Measurements from ENCODE around the gene ZBTB47.

ZBTB47 gene

DNA sequence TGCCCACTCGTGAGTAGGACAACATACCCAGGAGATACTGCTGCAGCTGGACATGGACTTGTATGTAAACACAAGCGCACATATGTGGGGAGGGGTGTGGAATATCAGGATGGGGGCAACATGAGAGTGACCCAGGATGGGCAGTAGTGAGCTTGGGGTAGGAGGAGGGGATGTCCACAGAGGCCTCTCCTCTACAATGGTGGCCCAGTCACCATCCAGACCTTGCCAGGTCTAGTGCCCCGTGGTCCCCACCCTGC is 266 bp upstream of the ZBTB47 start:
- no peak for DNase-seq

DNA sequence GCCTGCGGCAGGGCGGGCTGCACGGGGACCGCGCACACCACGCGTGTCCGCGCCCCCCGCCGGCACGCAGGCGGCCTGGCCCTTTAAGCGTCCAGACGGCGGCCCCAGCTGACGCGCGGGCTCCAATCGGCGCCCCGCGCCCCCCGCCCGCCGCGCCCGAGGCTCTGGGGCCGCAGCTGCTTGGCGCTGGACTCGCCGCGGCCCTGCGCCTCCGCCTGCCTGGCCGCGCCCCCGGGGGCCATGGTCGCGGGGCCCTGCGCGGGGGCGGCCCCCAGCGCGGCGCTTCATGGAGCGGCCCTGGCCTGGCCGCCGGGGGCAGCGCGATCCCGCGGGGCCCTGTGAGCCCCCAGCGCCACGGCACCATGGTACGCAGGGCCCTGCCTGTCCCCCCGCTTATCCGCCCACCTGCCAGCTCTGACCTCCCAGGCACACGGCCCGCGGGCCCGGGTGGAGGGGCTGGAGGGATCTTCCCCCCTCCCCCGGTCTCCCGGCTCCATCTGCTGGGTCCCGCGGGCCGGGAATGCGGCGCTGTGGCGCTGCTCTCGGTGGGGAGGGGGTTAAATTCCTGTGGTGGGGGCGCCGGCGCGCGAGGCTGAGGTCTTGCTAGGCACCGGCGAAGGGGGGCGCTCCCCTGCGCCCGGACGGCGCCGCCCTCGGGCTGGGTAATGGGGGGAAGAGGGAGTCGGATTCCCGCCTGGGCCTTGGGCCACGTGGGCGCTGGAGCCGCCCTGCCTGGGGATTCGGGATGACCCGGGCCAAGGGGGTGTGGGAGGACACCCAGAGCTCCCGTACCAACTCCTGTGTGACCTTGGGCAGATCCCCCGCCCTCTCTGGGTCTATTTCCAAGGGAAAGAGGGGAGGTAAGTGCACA is 1.1 kb downstream of the ZBTB47 start:
- DNase-seq, result peak; percentile 90

DNA sequence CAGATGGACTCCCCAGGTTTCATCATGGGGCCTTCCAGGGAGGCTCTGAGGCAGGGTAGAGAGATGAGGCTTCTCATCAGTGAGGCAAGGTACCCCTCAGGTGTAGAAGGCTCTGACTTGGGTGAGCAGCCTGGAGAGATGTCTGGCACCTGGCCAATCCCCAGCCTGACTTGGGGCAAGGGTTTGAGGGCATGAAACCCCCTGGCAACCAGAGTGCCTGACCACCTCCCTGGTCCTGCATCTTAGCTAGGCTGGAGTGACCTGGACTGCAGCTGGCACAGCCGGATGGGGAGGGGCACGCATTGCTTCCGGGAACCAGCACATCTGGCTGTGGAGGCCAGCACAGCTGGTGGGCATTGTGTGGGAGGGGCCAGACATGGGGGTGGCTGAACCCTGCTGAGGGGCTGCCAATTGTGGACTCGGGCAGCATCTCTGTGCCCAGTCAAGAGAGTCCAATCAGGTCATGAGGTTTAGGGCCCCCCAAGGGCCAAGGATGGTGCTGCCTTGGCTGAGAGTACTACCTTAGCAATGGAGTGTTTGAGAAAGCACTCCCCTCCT is 1.9 kb downstream of the ZBTB47 start:
- DNase-seq, result peak; percentile 63

DNA sequence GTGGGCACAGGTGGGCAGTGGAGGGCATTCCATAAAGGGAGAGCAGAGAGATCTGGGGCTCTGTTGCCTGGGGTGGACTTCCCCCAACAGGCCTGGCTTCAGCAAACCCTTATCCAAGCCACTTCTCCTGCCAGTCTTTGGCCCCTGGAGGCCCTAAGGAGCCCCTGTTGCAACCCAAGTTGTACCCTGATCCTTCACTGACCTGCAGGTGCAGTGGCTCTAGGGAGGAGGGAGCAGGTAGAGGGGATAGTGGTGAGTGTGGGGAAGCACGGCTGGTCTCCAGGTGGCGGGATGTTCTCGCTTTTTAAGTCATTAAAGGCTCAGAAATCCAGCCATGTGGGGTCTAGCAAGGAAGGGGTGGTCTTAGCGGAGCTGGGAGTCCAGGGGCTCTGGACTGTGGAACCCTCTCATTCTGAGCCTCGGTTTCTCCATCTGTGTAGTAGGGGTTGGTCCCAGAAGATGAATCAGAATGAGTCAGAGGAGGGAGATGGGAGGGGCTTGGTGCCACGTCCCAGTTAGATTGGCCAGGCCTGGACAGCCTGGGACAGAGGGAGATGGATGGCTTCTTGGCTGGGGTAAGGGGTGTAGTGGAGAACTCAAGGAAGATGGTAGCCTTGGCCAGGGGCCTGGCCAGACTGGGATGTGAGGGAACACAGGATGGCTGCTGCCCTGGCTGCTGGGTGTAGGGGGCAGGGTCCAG is 2.6 kb downstream of the ZBTB47 start:
- DNase-seq, result peak; percentile 58

DNA sequence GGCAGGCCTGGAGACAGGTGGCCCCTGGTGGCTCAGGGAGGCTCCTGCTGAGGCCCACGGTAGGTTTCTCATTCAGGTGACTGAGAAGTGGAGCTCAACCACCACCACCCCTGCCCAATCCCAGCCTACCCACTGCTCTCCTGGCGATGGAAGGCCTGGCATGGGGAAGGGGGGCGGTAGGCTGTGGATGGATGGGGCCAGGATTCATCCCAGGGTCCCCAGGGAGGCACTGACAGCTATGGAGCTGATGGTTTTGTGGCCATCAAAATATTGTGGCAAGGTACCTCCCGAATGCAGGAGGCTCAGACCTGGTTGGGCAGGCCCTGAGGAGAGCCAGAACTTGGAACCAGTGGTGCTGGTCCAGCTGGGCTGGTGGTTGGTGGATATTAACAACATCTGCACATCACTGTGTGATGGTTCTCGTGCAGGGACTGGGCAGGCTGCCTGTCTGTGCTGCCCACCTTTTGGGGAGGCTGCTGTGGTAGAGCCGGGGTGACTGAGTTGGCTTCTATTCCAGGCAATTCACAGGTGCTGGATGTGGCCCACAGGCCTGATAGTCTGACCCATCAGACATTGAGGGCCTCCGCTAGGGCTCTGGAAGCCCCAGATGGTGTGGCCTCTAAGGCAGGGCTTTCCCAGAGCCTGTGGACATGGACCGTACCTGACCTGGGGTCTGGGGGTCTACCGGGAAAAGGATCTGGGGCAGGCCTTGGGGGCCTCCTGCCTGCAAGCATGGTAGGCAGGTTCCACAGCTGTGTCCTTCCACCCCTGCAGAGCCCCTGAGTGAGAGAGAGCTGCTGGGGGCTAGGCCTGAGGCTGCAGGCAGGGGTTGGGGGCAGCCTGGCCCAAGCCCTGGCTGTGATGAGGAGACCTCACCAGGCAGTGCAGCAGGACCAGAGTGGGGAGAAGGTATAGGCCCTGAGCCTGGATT is 3.4 kb downstream of the ZBTB47 start:
- DNase-seq, result peak; percentile 55

DNA sequence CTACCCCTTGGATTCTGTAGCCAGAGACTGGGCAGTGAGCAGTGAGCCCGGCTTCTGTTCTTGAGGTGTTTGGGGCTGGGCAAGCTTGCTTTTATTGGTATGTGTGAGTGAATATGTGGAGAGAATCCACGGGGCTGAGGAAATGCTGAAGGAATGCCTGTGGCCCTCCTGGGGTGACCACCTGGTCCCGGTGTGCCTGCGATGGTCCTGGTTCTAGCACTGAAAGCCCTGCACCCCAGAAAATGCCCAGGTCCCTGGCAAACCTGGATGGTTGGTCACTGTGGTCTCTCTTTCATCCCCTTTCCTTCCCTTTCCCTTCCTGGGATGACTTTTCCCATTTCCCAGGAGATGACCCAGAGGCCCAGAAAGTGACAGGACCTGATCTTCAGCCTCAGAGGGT is 4.2 kb downstream of the ZBTB47 start:
- DNase-seq, result peak; percentile 37

DNA sequence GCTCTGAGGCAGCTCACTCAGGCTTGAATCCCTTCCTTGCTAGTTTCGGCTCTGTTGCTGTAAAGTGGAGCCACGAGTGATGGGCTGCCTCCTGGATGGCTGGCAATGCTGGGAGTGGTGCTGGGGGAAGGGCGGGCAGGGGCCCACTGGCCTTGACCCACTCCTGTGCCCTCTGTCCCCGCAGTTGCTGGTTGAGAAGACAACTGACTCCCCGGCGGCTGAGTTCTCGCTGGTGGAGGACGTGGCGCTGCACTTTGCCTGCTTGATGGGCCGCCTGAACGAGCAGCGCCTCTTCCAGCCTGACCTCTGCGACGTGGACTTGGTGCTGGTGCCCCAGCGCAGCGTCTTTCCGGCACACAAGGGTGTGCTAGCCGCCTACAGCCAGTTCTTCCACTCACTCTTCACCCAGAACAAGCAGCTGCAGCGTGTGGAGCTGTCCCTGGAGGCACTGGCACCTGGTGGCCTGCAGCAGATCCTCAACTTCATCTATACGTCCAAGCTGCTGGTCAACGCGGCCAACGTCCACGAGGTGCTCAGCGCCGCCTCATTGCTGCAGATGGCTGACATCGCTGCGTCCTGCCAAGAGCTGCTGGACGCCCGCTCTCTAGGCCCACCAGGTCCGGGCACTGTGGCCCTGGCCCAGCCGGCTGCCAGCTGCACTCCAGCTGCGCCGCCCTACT is 4.7 kb downstream of the ZBTB47 start:
- DNase-seq, result peak; percentile 51

DNA sequence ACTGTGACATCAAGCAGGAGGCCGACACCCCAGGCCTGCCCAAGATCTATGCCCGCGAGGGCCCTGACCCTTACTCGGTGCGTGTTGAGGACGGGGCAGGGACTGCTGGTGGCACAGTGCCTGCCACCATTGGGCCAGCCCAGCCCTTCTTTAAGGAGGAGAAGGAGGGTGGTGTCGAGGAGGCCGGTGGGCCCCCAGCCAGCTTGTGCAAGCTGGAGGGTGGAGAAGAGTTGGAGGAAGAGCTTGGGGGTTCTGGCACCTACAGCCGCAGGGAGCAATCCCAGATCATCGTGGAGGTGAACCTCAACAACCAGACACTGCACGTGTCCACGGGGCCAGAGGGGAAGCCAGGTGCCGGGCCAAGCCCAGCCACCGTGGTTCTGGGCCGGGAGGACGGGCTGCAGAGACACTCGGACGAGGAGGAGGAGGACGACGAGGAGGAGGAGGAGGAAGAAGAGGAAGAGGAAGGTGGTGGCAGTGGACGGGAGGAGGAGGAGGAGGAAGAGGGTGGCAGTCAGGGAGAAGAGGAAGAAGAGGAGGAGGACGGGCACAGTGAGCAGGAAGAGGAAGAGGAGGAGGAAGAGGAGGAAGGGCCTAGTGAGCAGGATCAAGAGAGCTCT is 5.4 kb downstream of the ZBTB47 start:
- DNase-seq, result no peak

DNA sequence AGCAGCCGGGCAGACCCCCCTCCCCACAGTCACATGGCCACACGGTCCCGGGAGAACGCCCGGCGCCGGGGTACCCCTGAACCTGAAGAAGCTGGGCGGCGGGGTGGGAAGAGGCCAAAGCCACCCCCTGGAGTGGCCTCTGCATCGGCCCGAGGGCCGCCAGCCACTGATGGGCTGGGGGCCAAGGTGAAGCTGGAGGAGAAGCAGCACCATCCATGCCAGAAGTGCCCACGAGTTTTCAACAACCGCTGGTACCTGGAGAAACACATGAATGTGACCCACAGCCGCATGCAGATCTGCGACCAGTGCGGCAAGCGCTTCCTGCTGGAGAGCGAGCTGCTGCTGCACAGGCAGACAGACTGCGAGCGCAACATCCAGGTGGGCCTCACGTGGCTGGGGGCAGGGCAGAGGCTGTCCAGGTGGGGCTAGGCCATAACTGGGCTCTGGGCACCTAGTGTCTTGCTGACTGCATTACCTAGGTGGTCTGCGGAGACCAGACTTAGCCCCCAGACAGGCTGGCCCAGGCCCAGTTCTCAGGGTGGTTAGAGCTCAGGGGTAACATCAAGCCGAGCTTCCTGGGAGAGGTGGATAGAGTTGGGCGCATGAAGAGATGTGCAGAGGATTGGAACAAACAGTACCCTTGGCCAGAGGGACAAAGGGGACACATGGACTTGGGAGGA is 6.1 kb downstream of the ZBTB47 start:
- DNase-seq, result peak; percentile 43

DNA sequence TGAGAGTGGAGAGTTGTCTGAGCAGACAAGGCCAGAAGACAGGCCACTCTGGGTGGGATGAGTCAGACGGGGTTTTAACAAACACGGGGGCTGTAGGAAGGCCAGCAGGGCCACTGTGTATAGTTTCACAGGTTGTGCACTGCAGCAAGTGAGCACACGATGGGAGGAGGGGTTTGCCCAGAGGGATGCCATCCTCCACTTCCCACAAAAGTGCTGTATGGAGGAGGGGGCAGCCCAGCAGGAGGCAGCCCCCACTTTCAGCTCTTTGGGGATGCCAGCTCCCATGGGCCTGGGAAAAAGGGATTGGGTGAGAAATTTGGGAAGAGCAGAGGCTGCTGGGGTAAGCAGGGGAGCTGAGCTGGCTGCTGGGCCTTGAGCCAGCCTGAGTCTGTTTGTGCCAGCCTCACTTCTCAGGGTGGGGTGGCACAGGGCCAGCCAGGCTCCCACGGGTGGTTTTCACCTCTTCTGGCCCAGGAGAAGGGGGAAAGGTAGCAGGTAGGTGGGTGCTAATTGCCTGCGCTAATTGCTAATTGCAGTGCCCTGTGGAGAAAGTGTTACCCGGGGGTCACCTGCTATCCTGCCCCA is 6.7 kb downstream of the ZBTB47 start:
- DNase-seq, result peak; percentile 58

DNA sequence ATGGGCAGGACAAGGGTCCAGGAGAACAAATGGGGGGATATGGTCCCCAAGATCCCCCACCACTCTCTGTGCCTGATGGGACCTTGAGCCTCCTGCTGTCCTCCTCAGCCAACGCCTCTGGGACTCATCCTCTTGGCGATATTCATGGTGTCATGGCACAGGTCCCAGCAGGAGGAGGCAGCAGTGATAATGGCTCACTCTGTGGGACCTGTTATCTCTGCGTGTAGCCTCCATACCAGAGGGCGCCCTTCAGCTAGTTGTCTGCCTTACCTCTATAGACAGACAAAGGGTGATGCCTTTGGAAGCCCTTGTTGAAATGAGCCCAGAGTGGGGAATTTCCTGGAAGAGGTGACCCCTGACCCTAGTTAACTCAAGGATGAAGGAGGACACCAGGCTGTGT is 7.4 kb downstream of the ZBTB47 start:
- peak; percentile 97 for DNase-seq

DNA sequence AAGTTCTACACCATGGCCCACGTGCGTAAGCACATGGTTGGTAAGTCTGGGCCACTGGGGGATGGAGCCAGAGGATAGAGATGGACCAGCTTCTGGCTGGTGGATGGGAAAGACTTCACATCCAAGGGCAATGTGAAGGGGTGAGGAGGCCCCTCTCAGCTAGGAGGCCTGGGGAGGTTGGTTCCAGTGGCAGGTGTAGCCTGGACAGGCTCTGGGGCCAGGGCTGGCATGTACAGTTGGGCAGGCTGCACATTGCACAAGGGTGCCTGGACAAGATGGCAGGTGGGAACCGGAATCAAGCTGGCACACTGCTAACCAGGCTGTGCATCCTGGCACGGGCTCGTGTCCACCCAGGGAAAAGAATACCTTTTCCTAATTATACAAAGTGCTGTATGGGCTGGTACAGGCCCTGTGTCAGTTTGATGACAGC is 8.1 kb downstream of the ZBTB47 start:
- peak; percentile 49 for DNase-seq

DNA sequence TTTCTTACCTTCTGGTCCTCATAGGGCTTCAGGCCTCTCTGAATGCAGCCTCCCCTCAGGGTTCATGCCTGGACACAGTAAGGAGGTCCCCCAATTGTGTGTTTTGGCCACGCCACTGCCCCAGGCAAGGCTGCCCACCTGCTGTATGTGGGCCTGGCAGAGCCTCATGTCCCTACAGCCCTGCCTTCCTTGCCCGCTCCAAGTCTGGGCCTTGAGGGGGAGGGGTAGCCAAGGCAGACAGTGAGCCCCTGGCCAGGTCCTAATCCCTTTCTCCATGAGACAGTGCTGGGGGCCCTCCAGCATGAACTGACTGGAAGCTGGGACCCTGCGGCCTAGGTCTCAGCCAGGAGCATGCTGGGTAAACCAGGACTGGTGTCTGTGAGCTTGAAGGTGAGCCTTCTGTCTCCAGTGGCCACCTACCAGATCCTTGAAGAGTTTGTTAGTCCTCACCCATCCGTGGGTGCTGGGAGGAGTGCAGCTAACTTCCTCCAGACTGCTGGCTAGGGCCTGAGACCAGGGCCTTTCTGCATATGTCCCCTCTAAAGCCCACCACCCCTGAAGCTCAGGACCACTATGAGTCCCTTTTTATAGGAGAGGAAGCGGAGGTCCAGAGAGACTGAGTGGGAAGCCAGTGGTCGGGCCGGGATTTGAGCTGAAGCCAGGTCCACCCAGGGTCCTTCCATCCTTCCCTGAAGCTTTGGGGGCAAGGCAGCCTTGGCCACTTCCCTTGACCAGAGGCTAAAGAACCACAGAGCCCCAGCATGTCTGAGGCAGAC is 8.7 kb downstream of the ZBTB47 start:
- DNase-seq, result peak; percentile 56

DNA sequence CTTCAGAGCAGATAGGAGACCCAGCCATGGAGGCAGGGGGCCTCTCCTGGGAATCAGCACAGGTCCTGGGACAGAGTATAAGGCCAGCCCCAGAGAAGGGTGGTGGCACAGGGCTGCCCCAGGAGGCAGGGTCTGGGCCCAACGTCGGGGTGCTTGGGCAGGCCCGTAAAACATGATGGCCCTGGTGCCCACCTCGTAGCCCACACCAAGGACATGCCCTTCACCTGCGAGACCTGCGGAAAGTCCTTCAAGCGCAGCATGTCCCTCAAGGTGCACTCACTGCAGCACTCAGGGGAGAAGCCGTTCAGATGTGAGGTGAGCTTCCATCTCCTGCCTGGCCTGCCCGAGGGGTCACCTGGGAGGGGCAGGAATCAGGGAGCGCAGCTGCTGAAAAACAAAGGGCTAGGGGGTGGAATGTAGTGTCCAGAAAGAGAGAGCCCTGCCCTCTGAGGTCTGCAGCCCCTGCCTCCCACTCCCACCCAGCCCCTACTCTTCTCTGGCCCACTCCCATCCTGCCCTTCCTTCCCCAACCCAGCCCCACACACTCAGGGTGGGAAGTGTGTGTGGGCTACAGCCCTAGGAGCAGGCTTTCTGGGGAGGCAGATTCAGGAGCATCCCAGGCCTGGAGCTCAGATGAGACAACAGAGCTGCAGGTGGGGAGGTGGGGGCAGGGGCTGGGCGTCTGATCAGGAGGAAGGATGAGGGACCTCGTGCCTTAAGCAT is 9.5 kb downstream of the ZBTB47 start:
- DNase-seq, result peak; percentile 58

DNA sequence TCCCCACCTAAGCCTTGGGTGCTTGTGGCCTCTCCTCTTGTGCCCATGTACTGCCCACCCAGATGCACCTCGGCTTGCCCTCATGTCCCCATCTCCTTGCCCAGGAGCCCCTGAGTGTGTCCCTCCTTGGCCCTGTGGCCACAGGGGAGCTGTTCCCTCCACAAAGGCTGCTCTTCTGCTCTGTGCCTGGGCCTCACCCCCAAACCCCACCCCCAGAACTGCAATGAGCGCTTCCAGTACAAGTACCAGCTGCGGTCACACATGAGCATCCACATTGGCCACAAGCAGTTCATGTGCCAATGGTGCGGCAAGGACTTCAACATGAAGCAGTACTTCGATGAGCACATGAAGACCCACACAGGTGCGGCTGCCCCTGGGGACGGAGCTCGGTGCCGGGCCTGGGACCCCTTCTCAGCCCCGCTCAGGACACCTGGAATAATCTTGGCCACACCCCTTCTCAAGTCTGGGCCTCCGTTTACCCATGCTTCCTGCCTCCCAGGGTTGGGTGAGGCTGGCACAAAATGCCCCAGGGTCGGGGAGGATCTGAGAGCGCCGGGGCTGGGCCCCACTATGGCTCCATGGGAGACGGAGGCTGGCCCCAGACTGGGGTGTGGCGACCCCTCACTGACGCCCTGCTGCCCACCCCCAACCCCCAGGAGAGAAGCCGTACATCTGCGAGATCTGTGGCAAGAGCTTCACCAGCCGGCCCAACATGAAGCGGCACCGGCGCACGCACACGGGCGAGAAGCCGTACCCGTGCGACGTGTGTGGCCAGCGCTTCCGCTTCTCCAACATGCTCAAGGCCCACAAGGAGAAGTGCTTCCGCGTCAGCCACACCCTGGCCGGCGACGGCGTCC is 10.3 kb downstream of the ZBTB47 start:
- DNase-seq, result peak; percentile 51

DNA sequence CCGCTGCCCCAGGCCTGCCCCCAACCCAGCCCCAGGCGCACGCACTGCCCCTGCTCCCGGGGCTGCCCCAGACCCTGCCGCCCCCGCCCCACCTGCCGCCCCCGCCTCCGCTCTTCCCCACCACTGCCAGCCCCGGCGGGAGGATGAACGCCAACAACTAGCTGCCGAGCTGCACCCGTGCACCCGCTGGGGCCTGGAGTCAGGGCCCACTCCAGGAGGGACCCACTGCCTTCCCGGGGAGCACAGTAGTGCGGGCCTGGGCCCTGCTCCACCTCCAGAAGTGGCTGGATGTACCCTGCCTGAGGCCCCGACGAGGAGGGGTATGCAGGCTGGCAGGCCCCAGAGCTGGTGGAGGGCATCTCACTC is 10.9 kb downstream of the ZBTB47 start:
- DNase-seq, result no peak

DNA sequence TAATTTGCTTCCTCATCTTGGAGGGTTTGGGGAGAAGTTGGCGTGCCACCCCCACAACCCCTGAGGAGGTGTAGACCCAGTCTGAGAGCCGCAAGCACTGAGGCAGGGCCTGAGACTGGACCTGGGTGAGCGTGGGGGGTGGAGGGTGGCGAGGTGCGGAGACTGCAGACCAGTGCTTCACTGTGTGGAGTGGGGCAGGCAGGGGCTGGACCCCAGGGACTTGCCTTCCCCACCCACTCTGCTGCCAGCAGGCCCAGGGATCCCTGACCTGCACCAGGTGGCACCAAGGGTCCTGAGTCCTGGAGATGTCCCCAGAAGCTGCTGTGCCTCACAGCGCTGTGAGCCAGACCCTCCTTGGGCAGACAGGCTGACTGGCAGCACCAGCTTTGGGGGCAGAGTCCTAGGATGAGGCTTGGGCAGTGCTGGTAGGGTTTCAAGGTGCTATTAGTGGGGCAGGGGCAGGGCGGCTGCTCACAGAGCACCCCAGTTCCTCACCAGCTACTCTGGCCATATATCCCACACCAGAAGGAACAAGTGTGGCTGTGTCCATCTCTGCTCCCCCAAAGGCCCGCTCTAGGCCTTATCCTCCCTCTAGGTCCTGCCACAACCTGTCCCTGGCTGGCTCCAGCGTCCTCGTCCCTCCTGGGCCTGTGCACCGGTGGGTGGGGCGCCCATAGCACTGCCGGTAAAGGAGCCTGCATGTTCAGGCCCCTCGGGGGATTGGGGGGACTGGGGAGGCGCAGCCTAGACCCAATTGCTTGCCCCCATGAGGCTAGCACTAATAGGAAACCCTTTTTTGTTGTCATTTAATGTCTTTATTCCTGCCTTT is 11.8 kb downstream of the ZBTB47 start:
- DNase-seq, result peak; percentile 51

DNA sequence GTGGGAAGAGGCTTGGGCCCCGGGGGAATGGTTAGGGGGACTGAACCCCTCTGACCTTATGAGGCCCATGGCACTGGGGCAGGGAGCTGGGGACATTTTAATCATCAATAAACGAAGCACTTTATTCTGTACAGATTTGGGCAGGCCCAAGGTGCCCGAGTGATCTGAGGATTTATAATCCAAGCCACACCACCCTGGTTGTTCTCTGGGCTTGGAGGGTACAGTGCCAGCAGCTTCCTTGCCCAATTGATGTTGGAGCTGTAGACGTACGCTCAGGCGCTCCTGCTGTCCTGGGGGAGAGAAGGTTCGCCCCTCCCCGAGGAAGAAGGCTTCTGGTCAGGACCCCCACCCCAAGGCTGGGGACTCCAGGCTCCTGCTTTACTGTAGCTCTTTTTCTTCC is 12.5 kb downstream of the ZBTB47 start:
- peak; percentile 41 for DNase-seq
